GM12878 (cell line): Measurements from ENCODE around the gene RBMS3. TPM values are rescaled to one million over a fixed set of nuclear protein-coding genes. Genes with fewer than 3 reads are reported as not detected.
A peak's percentile ranks its signal among the peaks of the same experiment; 100 is the strongest.

Experiments used
- ATAC-seq: fragments of 200-7000 bp; cut with Tn5 transposase; 3 replicates; pipeline ENCODE4 v1.9.1; 2020; ENCODE audit warnings: mild to moderate bottlenecking, moderate library complexity
- BruUV-seq: library from RNA; stranded (reverse); fragments of 400-500 nt; replicated peaks from 2 replicates; lab custom pipeline; 2021; lab: Mats Ljungman, UMichigan
- CTCF ChIA-PET: fragments of 300-600 bp; sonication (Branson Sonifier 250); formaldehyde crosslinking; extraction: SDS; loops from one replicate; lab custom pipeline; 2021; ENCODE audit warnings: inconsistent platforms; lab: Yijun Ruan, JAX
- POLR2A ChIA-PET: fragments of 350-600 bp; formaldehyde crosslinking; extraction: SDS; loops from one replicate; lab custom pipeline; 2021; ENCODE audit warnings: inconsistent platforms; lab: Charles Lee
- RAD21 ChIA-PET: fragments of 300-600 bp; sonication (Branson Sonifier 250); formaldehyde crosslinking; loops from one replicate; lab custom pipeline; 2023; ENCODE audit warnings: antibody characterized with exemption; ENCODE audit not compliant: unreplicated experiment; lab: Charles Lee
- SMC1A ChIA-PET: fragments of 300-600 bp; sonication (Branson Sonifier 250); formaldehyde crosslinking; loops from one replicate; lab custom pipeline; 2023; ENCODE audit not compliant: unreplicated experiment, uncharacterized antibody; lab: Charles Lee
- DNase-seq: peaks from one replicate; pipeline ENCODE4 v3.0.0-alpha.2; 2011; ENCODE audit warnings: low read depth, low spot score
- FAIRE-seq: peaks from 3 replicates; lab custom pipeline; 2011; peaks lifted over from hg19 to GRCh38; lab: Jason Lieb, UNC
- H2AFZ ChIP-seq: 2 replicates; pipeline ENCODE4 v1.6.0; 2011; ENCODE audit warnings: low read depth, low read length, control low read depth; ENCODE audit not compliant: control insufficient read depth
- H3K27ac ChIP-seq: 2 replicates; pipeline ENCODE4 v1.5.1; 2011; ENCODE audit warnings: control low read depth; ENCODE audit not compliant: control insufficient read depth, insufficient read depth
- H3K27me3 ChIP-seq, 2 experiments: replicated peaks in 1 of 2; 2 replicates each; pipeline versions ENCODE4 v1.6.0 to v1.6.1; 2011; ENCODE audit warnings: low read length in 1 of 2; ENCODE audit not compliant: control insufficient read depth in 2 of 2, insufficient read depth in 2 of 2
- H3K36me3 ChIP-seq, 2 experiments: 2 replicates each; pipeline ENCODE4 v1.5.1; 2011; ENCODE audit warnings: low read length in 1 of 2; ENCODE audit not compliant: control insufficient read depth in 2 of 2, insufficient read depth in 2 of 2
- H3K4me1 ChIP-seq: 2 replicates; pipeline ENCODE4 v1.6.1; 2011; ENCODE audit warnings: mild to moderate bottlenecking, low read length, moderate library complexity, mixed read lengths; ENCODE audit not compliant: control insufficient read depth, insufficient read depth
- H3K4me2 ChIP-seq: 2 replicates; pipeline ENCODE4 v1.6.0; 2011; ENCODE audit warnings: control low read depth; ENCODE audit not compliant: control insufficient read depth, insufficient read depth
- H3K4me3 ChIP-seq: fragments of 200-600 bp; sonication (generic); 2 replicates; pipeline ENCODE4 v1.5.1; 2016
- H3K79me2 ChIP-seq: 2 replicates; pipeline ENCODE4 v1.6.0; 2011; ENCODE audit warnings: low read length; ENCODE audit not compliant: control insufficient read depth, insufficient read depth
- H3K9ac ChIP-seq: 2 replicates; pipeline ENCODE4 v1.8.0; 2011; ENCODE audit warnings: low read length, control low read depth, mixed read lengths; ENCODE audit not compliant: control insufficient read depth, insufficient read depth
- H3K9me3 ChIP-seq: replicated peaks from 3 replicates; pipeline ENCODE4 v1.5.1; 2011; ENCODE audit warnings: mild to moderate bottlenecking, low read length; ENCODE audit not compliant: control insufficient read depth, insufficient read depth
- H4K20me1 ChIP-seq: 2 replicates; pipeline ENCODE4 v1.6.0; 2011; ENCODE audit not compliant: control insufficient read depth, insufficient read depth
- HDGF ChIP-seq: fragments of 450-650 bp; IDR thresholded peaks from 2 replicates; pipeline ENCODE4 v1.6.1; 2016; ENCODE audit warnings: antibody characterized with exemption
- MEF2A ChIP-seq: IDR thresholded peaks from 2 replicates; pipeline ENCODE4 v1.6.1; 2011; ENCODE audit warnings: low read depth, mild to moderate bottlenecking, low read length, moderate library complexity; ENCODE audit not compliant: insufficient read depth
- MEF2B ChIP-seq: fragments of 450-650 bp; IDR thresholded peaks from 2 replicates; pipeline ENCODE4 v1.6.1; 2018; ENCODE audit warnings: mild to moderate bottlenecking, moderate library complexity; ENCODE audit not compliant: partially characterized antibody, poor library complexity, severe bottlenecking
- MYC ChIP-seq: IDR thresholded peaks from 2 replicates; pipeline ENCODE4 v1.6.1; 2011; ENCODE audit warnings: mild to moderate bottlenecking, low read length, moderate library complexity, inconsistent platforms; ENCODE audit not compliant: insufficient read depth, insufficient replicate concordance, insufficient read length, severe bottlenecking
- SPI1 ChIP-seq: IDR thresholded peaks from 2 replicates; pipeline ENCODE4 v1.6.1; 2011; ENCODE audit warnings: low read depth, mild to moderate bottlenecking, low read length, moderate library complexity, borderline replicate concordance; ENCODE audit not compliant: insufficient read depth
- ZBED1 ChIP-seq: IDR thresholded peaks from 2 replicates; pipeline ENCODE4 v1.6.1; 2016; ENCODE audit warnings: borderline replicate concordance
- WGBS: methylation state at CpG from one replicate; pipeline ENCODE4 v1.1.6; 2016; ENCODE audit warnings: low lambda C conversion rate; ENCODE audit not compliant: insufficient replicate concordance, insufficient coverage; ENCODE audit errors: missing lambda C conversion rate; 5-methylcytosine and 5-hydroxymethylcytosine counted together
- in situ Hi-C: fragments of 300-500 bp; cut with MboI; formaldehyde crosslinking; loops from 9 replicates; pipeline ENCODE4 v1.14.3; 2018; ENCODE audit warnings: mixed read lengths
- intact Hi-C: fragments of 100-400 bp; cut with micrococcal nuclease; formaldehyde crosslinking; loops from one replicate; pipeline ENCODE4 v1.14.2; 2022; ENCODE audit not compliant: unreplicated experiment
- polyA plus RNA-seq, 11 experiments: library from polyadenylated mRNA; depleted of rRNA in 4 of 11; unstranded in 6 of 11; stranded (reverse) in 5 of 11; fragments of >200 nt; fragmentation: Nextera tagmentation in 4 of 11; fragmentation: Illumina TruSeq in 1 of 11; extraction: Ambion mirVana in 4 of 11; extraction: Trizol in 1 of 11; gene quantifications; 1 replicate in 1 of 11; 2 replicates in 10 of 11; pipeline versions ENCODE4 v1.2.1 to v1.2.3, GENCODE V29; 2011 to 2016; ENCODE audit warnings: inconsistent platforms in 2 of 11, missing spikeins in 2 of 11, low read depth in 1 of 11
- total RNA-seq, 4 experiments: library from RNA; depleted of rRNA in 3 of 4; stranded (reverse); fragments of >200 nt in 3 of 4; fragmentation: Illumina TruSeq in 1 of 4; extraction: Trizol in 1 of 4; gene quantifications; 2 replicates each; pipeline versions ENCODE4 v1.2.1 to v1.2.3, GENCODE V29; 2013 to 2021

The RBMS3 gene
- total and polyA plus RNA-seq, 10 of the 15 experiments (the other 5 are each of a cell fraction or from before 2014, with no cell fraction given), result 0.79 to 4.7 (median 3.1) TPM

GRCh38 chr3:29514912-29515311, 234.0 kb downstream of the RBMS3 start:
- Histone ChIP-seq H3K4me1 (peaks cover 9% of the 10 kb centered on the region), H3K4me3 (no peak overlapping the region), H3K9me3 (no peaks in the 10 kb centered on the region), H3K79me2 (no peaks in the 10 kb centered on the region), H3K27me3 (no peaks in the 10 kb centered on the region), H3K9ac (no peak overlapping the region), H3K27ac (no peak overlapping the region)
- BruUV-seq, result no TSS peak
- no peak for FAIRE-seq
- WGBS, result 0% methylated on average over 3 of the region's 3 CpGs
- CTCF ChIA-PET, result interaction anchor here (1.0 to 1.2 kb wide), 3 partner anchors 10 to 164 kb away, joined by 3 to 4 read pairs (median 3); no protein-coding TSS in a partner anchor
- POLR2A ChIA-PET, result no interaction called here
- intact Hi-C loops (no loop called here), in situ Hi-C loops (no loop called here)
- ATAC-seq, result peak; percentile 67
- DNase-seq, result no peak
- TF ChIP-seq SPI1 (peak; percentile 87; the same call in 1 of the 2 replicates), MYC (no peak), HDGF (no peak), MEF2B (no peak), ZBED1 (no peak)
- TF ChIP-seq, all 136 proteins: peak for 1
- Histone ChIP-seq H3K36me3 (no peaks in the 10 kb centered on the region), H4K20me1 (no peaks in the 10 kb centered on the region), H2AFZ (no peak overlapping the region; the same call in 1 of the 2 replicates), H3K4me2 (no peak overlapping the region)
- ChIA-PET SMC1A (interaction anchor here (0.8 to 2.2 kb wide), 9 partner anchors 9 to 235 kb away, joined by 3 to 11 read pairs (median 3); no protein-coding TSS in a partner anchor), RAD21 (interaction anchor here (0.6 to 1.5 kb wide), 4 partner anchors 8 to 170 kb away, joined by 3 to 4 read pairs (median 3); no protein-coding TSS in a partner anchor)

DNA sequence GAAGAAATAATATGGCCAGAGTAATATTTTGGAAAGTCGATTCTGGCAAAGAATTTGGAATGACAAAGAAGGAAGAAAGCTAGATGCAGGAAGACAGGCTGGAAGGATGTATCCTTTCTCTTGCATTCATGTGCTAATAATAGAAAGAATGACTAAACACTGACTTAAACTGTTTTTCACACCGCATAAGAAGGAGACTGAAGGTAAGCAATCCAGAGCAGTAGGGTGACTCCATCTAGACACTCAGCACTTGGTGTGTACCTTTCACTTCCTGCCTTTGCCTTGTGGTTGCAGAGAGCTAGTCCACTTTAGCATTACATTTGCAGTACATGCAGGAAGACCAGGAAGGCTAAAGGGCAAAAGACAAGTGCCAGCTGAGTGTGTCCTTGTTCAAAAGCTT, 234.6 kb downstream of the RBMS3 start:
- no peaks in the 10 kb centered on the region for H4K20me1 ChIP-seq
- intact Hi-C loops (no loop called here), in situ Hi-C loops (no loop called here)
- TF ChIP-seq SPI1 (peak; percentile 48; the same call in 1 of the 2 replicates), MEF2A (0 out of 2 replicates have a peak, but pooled peaks have one; percentile 26), MYC (no peak)
- H3K36me3 ChIP-seq, result no peaks in the 10 kb centered on the region
- no peak overlapping the region for H2AFZ ChIP-seq
- ChIA-PET RAD21 (interaction anchor here (0.7 to 1.5 kb wide), 2 partner anchors 23 to 171 kb away, joined by 3 read pairs; no protein-coding TSS in a partner anchor), CTCF (interaction anchor here (1.0 to 1.2 kb wide), 3 partner anchors 9 to 164 kb away, joined by 3 to 4 read pairs (median 3); no protein-coding TSS in a partner anchor), POLR2A (no interaction called here), SMC1A (interaction anchor here (0.8 to 2.2 kb wide), 10 partner anchors 8 to 235 kb away, joined by 3 to 11 read pairs (median 3); no protein-coding TSS in a partner anchor)
- peak; percentile 38 for DNase-seq
- no peak overlapping the region for H3K4me2 ChIP-seq
- FAIRE-seq, result no peak
- no peaks in the 10 kb centered on the region for H3K9me3 ChIP-seq
- 67% methylated on average over 2 of the region's 2 CpGs for WGBS
- peak; percentile 87 for ATAC-seq
- no peak overlapping the region for H3K4me3 ChIP-seq
- H3K9ac ChIP-seq, result no peak overlapping the region
- H3K27me3 ChIP-seq, result no peaks in the 10 kb centered on the region
- H3K79me2 ChIP-seq, result no peaks in the 10 kb centered on the region
- H3K4me1 ChIP-seq, result peaks cover 9% of the 10 kb centered on the region
- no peak overlapping the region for H3K27ac ChIP-seq
- no TSS peak for BruUV-seq
